SU-DHL-6 (cell line): ENCODE data around the gene CDH13.

Experiments used
- H2AFZ ChIP-seq: fragments of 200-600 bp; sonication (generic); 2 replicates; pipeline ENCODE4 v1.6.1; 2014; ENCODE audit warnings: low read depth, mild to moderate bottlenecking, moderate library complexity, mixed read lengths, antibody characterized with exemption, low read length; ENCODE audit not compliant: severe bottlenecking
- H3F3A ChIP-seq: fragments of 200-600 bp; shearing (Covaris generic); 2 replicates; pipeline ENCODE4 v1.6.0; 2016; ENCODE audit warnings: antibody characterized with exemption, mild to moderate bottlenecking; ENCODE audit not compliant: insufficient read depth
- H3K27ac ChIP-seq: fragments of 200-600 bp; sonication (generic); 2 replicates; pipeline ENCODE4 v1.5.1; 2016; ENCODE audit warnings: low read depth, mild to moderate bottlenecking, low read length, moderate library complexity, mixed read lengths
- H3K27me3 ChIP-seq: fragments of 200-600 bp; sonication (generic), shearing (Covaris generic); 2 replicates; pipeline ENCODE4 v1.6.0; 2014; ENCODE audit warnings: mild to moderate bottlenecking, low read length
- H3K36me3 ChIP-seq: fragments of 200-600 bp; sonication (generic); 2 replicates; pipeline ENCODE4 v1.6.1; 2014; ENCODE audit warnings: mild to moderate bottlenecking, low read length, mixed read lengths
- H3K4me2 ChIP-seq: fragments of 300-600, 200-600 bp; shearing (Covaris generic), sonication (generic); 2 replicates; pipeline ENCODE4 v1.6.0; 2014; ENCODE audit warnings: low read length, low read depth, mild to moderate bottlenecking; ENCODE audit not compliant: poor library complexity, severe bottlenecking
- H3K4me3 ChIP-seq: fragments of 200-600 bp; sonication (generic); 2 replicates; pipeline ENCODE4 v1.5.1; 2014; ENCODE audit warnings: antibody characterized with exemption, low read length, mild to moderate bottlenecking, mixed read lengths; ENCODE audit not compliant: insufficient read depth, poor library complexity, severe bottlenecking
- H3K79me2 ChIP-seq: fragments of 200-600 bp; sonication (generic); 2 replicates; pipeline ENCODE4 v1.6.1; 2014; ENCODE audit warnings: mild to moderate bottlenecking, low read length, moderate library complexity; ENCODE audit not compliant: insufficient read depth
- H3K9ac ChIP-seq: fragments of 200-600 bp; sonication (generic); 2 replicates; pipeline ENCODE4 v1.7.0; 2014; ENCODE audit warnings: mild to moderate bottlenecking, low read length
- H3K9me2 ChIP-seq: fragments of 200-600 bp; sonication (generic); replicated peaks from 2 replicates; pipeline ENCODE4 v1.6.1; 2014; ENCODE audit warnings: low read length; ENCODE audit not compliant: insufficient read depth
- H3K9me3 ChIP-seq: fragments of 200-600 bp; sonication (generic); 2 replicates; pipeline ENCODE4 v1.6.1; 2014; ENCODE audit warnings: low read length, mixed read lengths; ENCODE audit not compliant: insufficient read depth
- H4K20me1 ChIP-seq: fragments of 200-600 bp; sonication (generic); 2 replicates; pipeline ENCODE4 v1.6.1; 2014; ENCODE audit warnings: low read depth, mild to moderate bottlenecking, antibody characterized with exemption, low read length, moderate library complexity, mixed read lengths
- EZH2phosphoT487 ChIP-seq: fragments of 200-600 bp; sonication (generic), shearing (Covaris generic); conservative IDR thresholded peaks from 2 replicates; pipeline ENCODE4 v1.6.1; 2018; ENCODE audit warnings: mild to moderate bottlenecking, antibody characterized with exemption, low read length, moderate library complexity, mixed read lengths
- TF ChIP-seq, protein P1 (sequence below): fragments of 200-600 bp; sonication (generic); IDR thresholded peaks from one replicate; pipeline ENCODE4 v1.5.1; 2017; ENCODE audit warnings: antibody characterized with exemption, mild to moderate bottlenecking, low read length, moderate library complexity; ENCODE audit not compliant: insufficient read depth, poor library complexity, severe bottlenecking

The CDH13 gene

DNA sequence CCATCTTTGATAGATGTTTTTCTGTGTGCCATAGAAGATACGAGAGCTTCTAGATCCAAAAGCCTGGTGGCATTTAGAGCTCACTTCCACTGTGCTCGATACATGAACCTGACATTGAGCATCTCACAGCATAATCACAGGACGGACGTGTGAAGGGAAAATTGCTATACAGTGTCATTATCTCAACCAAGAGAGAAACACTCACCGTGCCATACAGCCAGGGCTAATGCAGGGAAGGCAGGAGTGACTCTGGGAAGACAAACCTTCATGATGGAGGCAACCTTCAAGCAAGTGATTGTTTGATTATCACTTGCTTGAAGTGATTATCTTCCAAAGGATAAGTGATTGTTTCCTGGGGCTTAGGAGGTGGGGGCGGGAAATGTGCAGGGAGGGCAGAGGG lies 962.8 kb downstream of the CDH13 start:
- Histone ChIP-seq H3K9me3 (no peaks in the 10 kb centered on the region), H3K4me2 (no peak overlapping the region), H3K9ac (no peak overlapping the region), H2AFZ (no peak overlapping the region), H3F3A (no peaks in the 10 kb centered on the region), H3K36me3 (no peaks in the 10 kb centered on the region), H3K79me2 (no peaks in the 10 kb centered on the region), H4K20me1 (no peaks in the 10 kb centered on the region), H3K4me3 (no peak overlapping the region), H3K27ac (no peak overlapping the region), H3K27me3 (no peaks in the 10 kb centered on the region), H3K9me2 (no peaks in the 10 kb centered on the region)
- TF ChIP-seq EZH2phosphoT487, result no peak
- TF ChIP-seq, protein P1, sequence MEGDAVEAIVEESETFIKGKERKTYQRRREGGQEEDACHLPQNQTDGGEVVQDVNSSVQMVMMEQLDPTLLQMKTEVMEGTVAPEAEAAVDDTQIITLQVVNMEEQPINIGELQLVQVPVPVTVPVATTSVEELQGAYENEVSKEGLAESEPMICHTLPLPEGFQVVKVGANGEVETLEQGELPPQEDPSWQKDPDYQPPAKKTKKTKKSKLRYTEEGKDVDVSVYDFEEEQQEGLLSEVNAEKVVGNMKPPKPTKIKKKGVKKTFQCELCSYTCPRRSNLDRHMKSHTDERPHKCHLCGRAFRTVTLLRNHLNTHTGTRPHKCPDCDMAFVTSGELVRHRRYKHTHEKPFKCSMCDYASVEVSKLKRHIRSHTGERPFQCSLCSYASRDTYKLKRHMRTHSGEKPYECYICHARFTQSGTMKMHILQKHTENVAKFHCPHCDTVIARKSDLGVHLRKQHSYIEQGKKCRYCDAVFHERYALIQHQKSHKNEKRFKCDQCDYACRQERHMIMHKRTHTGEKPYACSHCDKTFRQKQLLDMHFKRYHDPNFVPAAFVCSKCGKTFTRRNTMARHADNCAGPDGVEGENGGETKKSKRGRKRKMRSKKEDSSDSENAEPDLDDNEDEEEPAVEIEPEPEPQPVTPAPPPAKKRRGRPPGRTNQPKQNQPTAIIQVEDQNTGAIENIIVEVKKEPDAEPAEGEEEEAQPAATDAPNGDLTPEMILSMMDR, result no peak

DNA sequence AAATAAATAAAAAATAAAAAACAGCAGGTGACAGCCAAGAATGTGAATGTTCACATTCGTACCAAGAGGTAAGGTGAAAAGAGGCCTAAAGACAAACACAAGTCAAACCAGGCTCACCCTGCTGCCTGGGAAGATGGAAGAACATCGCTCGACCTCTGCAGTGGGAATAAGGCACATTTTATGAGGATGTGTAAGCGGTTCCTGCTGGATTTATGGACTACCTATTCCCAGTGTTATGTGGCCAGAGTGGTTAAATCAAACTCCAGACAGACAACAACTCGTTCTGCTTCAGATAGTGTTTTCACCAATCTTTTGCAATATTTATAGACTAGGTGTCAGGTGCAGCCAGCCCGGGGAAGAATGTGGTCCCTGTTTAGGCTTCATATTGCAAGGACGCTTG lies 966.0 kb downstream of the CDH13 start:
- no peak for TF ChIP-seq EZH2phosphoT487
- TF ChIP-seq, protein P1, result no peak
- H3K4me3 ChIP-seq, result no peak overlapping the region
- no peak overlapping the region for H3K4me2 ChIP-seq
- no peaks in the 10 kb centered on the region for H3K36me3 ChIP-seq
- H3K9ac ChIP-seq, result no peak overlapping the region
- no peaks in the 10 kb centered on the region for H3K9me2 ChIP-seq
- no peaks in the 10 kb centered on the region for H3K27me3 ChIP-seq
- no peaks in the 10 kb centered on the region for H3K79me2 ChIP-seq
- no peaks in the 10 kb centered on the region for H4K20me1 ChIP-seq
- no peak overlapping the region for H2AFZ ChIP-seq
- H3K9me3 ChIP-seq, result no peaks in the 10 kb centered on the region
- H3K27ac ChIP-seq, result no peak overlapping the region
- H3F3A ChIP-seq, result no peaks in the 10 kb centered on the region

DNA sequence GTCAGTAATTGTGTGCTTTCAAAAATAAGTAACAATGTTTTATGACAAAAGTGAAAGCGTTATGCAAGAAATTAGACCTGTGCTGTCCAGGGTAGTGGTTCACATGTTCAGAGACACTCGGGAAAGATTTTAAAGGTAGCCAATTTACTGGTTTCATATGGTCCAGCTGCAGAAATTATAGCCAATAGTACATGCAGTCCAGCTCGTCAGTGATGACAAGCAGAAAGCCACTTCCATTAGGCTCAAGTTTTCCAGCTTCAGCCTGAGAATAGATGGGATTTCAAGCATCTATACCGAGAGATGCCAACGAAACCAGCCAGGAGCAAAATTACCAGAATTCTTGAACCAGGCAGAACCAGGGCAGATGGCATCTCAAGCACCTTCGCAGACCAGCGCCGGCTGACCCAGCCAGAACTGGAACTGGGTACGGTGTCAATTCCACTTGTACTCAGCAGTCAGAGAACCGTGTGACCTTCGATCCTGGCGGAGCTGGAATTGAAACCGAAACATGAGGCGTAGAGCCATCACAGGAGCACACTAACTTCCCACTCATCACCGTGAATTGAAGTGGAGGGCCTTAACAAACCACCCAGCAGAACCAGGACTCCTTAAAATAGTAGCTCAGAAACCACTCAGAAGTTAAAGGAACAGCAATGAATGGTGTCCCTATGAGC lies 973.2 kb downstream of the CDH13 start:
- no peaks in the 10 kb centered on the region for H3K9me3 ChIP-seq
- TF ChIP-seq EZH2phosphoT487, result no peak
- TF ChIP-seq, protein P1, result no peak
- H3K79me2 ChIP-seq, result no peaks in the 10 kb centered on the region
- no peak overlapping the region for H2AFZ ChIP-seq
- H3K9me2 ChIP-seq, result no peaks in the 10 kb centered on the region
- no peaks in the 10 kb centered on the region for H4K20me1 ChIP-seq
- no peak overlapping the region for H3K4me2 ChIP-seq
- H3K9ac ChIP-seq, result no peak overlapping the region
- H3F3A ChIP-seq, result no peaks in the 10 kb centered on the region
- no peak overlapping the region for H3K4me3 ChIP-seq
- H3K36me3 ChIP-seq, result no peaks in the 10 kb centered on the region
- no peaks in the 10 kb centered on the region for H3K27me3 ChIP-seq
- no peak overlapping the region for H3K27ac ChIP-seq
